Gastroesophageal sphincter (tissue), 4 donors: Measurements from ENCODE around the gene LAMA3. TPM values are rescaled to one million over a fixed set of nuclear protein-coding genes. Genes with fewer than 3 reads are reported as not detected.
A peak's percentile ranks its signal among the peaks of the same experiment; 100 is the strongest.

ENCODE experiments used
- ATAC-seq: fragments of 150-250 bp; one replicate; pipeline ENCODE4 v1.9.1; 2016; ENCODE audit warnings: mild to moderate bottlenecking, moderate library complexity
- H3K27ac ChIP-seq, 4 donors: fragments of 200-600 bp; sonication (generic) in 3 of 4; 1 replicate in 3 of 4; 2 replicates in 1 of 4; pipeline ENCODE4 v1.5.1; 2016 to 2019
- H3K27me3 ChIP-seq: fragments of 200-600 bp; sonication (generic); one replicate; pipeline ENCODE4 v1.5.1; 2019
- H3K36me3 ChIP-seq, 2 donors: fragments of 200-600 bp; sonication (generic); one replicate each; pipeline ENCODE4 v1.5.1; 2019; ENCODE audit warnings: control low read depth in 1 of 2
- H3K4me1 ChIP-seq, 3 donors: fragments of 200-600 bp; sonication (generic); 1 replicate in 2 of 3; 2 replicates in 1 of 3; pipeline ENCODE4 v1.5.1; 2016 to 2019; ENCODE audit warnings: control low read depth in 2 of 3
- H3K4me3 ChIP-seq, 2 donors: fragments of 200-600 bp; sonication (generic); one replicate each; pipeline ENCODE4 v1.5.1; 2019; ENCODE audit warnings: mild to moderate bottlenecking in 1 of 2, moderate library complexity in 1 of 2
- H3K9me3 ChIP-seq, 3 donors: fragments of 200-600 bp; sonication (generic); one replicate each; pipeline ENCODE4 v1.5.1; 2017 to 2019; ENCODE audit warnings: control low read depth in 2 of 3
- CTCF ChIP-seq, 4 experiments: fragments of 200-600 bp in 2 of 4; fragments of 450-650 bp in 2 of 4; sonication (generic) in 1 of 4; IDR thresholded peaks; one replicate each; pipeline ENCODE4 v1.5.1; 2017 to 2019; ENCODE audit warnings: antibody characterized with exemption in 4 of 4, mild to moderate bottlenecking in 2 of 4, moderate library complexity in 2 of 4
- EP300 ChIP-seq: sonication (generic); formaldehyde crosslinking; IDR thresholded peaks from one replicate; pipeline ENCODE4 v1.6.1; 2017; ENCODE audit warnings: antibody characterized with exemption, mild to moderate bottlenecking
- POLR2A ChIP-seq, 2 donors: fragments of 450-650 bp; IDR thresholded peaks; one replicate each; pipeline ENCODE4 v1.6.1; 2017; ENCODE audit warnings: antibody characterized with exemption in 2 of 2, mild to moderate bottlenecking in 2 of 2, moderate library complexity in 1 of 2
- POLR2AphosphoS5 ChIP-seq: sonication (generic); formaldehyde crosslinking; IDR thresholded peaks from one replicate; pipeline ENCODE4 v1.6.1; 2017; ENCODE audit warnings: antibody characterized with exemption
- WGBS, 2 donors: methylation state at CpG; one replicate each; pipeline ENCODE4 v1.1.5; 2018; ENCODE audit warnings: low coverage in 1 of 2; 5-methylcytosine and 5-hydroxymethylcytosine counted together
- total RNA-seq, 4 donors: library from RNA; depleted of rRNA; stranded (reverse); fragments of >200 nt; gene quantifications; one replicate each; pipeline ENCODE4 v1.1.0, GENCODE V29; 2016

Gene LAMA3
- total RNA-seq, 4 donors from 2014 or later, result 8.3 to 13.5 (median 9.5) TPM

DNA sequence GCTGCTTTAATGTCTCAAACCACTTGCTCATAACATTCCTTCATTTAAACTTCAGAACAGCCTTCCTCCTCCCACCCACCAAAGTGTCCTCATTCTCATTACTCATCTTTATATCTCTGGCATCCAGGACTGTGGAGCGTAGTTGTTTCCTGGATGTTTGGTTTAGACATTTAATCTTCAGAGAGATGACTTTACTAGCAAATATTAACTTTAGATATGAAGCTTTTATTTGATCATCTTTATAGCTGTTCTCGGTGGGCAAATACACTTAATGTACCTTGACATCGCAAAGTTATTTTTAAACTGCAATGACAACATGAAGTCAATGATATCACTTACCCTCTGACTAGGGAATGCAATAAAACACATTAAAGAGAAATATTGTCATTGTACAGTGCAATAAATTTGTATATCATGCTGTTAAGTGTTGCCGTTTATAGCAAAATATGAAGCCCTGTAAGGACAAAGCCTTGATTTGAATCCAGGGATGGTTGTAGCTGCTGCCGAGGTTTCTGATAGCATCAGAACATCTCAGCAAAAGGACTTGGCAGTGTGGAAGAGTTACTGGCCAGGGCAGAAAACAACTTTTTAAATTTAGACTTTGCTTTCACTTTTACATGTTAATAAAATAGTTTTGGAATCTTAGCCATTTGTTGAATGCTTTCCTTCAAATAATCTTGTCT is 4.6 kb upstream of the LAMA3 start:
- ATAC-seq, result no peak
- no peak overlapping the region for H3K4me3 ChIP-seq
- H3K9me3 ChIP-seq, result no peaks in the 10 kb centered on the region
- H3K27ac ChIP-seq, result no peak overlapping the region
- peaks cover 7% of the 10 kb centered on the region for H3K27me3 ChIP-seq
- 30 to 43% methylated on average over 5 of the region's 5 CpGs for WGBS, 2 donors
- TF ChIP-seq POLR2A (IDR thresholded peaks at IDR 0.05), result no peak
- TF ChIP-seq CTCF (IDR thresholded peaks at IDR 0.05), result no peak
- TF ChIP-seq POLR2AphosphoS5, result no peak
- no peak for TF ChIP-seq EP300
- H3K36me3 ChIP-seq, result no peaks in the 10 kb centered on the region
- peaks cover 0 to 21% (median 6%) of the 10 kb centered on the region in 3 donors for H3K4me1 ChIP-seq

DNA sequence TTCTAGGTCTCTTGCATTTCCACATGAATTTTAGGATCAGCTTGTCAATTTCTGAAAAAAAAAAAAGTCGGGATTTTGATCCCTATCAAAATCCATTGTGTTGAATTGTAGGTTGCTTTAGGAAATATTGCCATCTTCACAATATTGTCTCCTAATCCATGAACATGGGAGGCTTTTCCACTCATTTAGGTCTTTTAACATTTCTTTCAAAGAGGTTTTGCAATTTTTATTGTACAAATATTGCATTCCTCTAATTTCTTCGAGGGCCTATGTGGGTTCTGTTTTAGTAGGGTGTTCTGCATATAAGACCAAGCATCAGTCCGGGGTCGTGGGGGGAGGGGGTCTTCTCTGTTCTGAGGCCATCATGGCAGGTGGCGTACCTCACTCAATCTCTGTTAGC is 725 bp upstream of the LAMA3 start:
- Histone ChIP-seq H3K4me1 (peaks cover 0 to 30% (median 6%) of the 10 kb centered on the region in 3 donors), H3K27me3 (peaks cover 11% of the 10 kb centered on the region), H3K9me3 (no peaks in the 10 kb centered on the region), H3K27ac (peak overlapping the region in 2 of 4 donors; percentile 73 to 74), H3K4me3 (peak overlapping the region in 1 of 2 donors; percentile 80), H3K36me3 (no peaks in the 10 kb centered on the region)
- 33 to 58% methylated on average over 4 to 5 of the region's 5 CpGs for WGBS, 2 donors
- TF ChIP-seq CTCF (IDR thresholded peaks at IDR 0.05), result no peak
- TF ChIP-seq POLR2AphosphoS5, result no peak
- TF ChIP-seq EP300, result no peak
- TF ChIP-seq POLR2A (IDR thresholded peaks at IDR 0.05), result no peak
- ATAC-seq, result no peak

GRCh38 chr18:23689616-23690504 is 607 bp downstream of the LAMA3 start:
- Histone ChIP-seq H3K4me1 (peaks cover 0 to 26% (median 6%) of the 10 kb centered on the region in 3 donors), H3K9me3 (no peaks in the 10 kb centered on the region), H3K27ac (peak overlapping the region in 3 of 4 donors; percentile 67 to 74 (median 73)), H3K4me3 (peak overlapping the region; percentile 44 to 80), H3K36me3 (no peaks in the 10 kb centered on the region), H3K27me3 (peaks cover 11% of the 10 kb centered on the region)
- 20% methylated on average over 1 of the region's 85 CpGs; no CpG with 5 or more reads in 1 of the 2 donors for WGBS, 2 donors
- ATAC-seq, result peak; percentile 34
- no peak for TF ChIP-seq POLR2AphosphoS5
- peak in 1 of 2 donors; percentile 24 for TF ChIP-seq POLR2A (IDR thresholded peaks at IDR 0.05)

DNA sequence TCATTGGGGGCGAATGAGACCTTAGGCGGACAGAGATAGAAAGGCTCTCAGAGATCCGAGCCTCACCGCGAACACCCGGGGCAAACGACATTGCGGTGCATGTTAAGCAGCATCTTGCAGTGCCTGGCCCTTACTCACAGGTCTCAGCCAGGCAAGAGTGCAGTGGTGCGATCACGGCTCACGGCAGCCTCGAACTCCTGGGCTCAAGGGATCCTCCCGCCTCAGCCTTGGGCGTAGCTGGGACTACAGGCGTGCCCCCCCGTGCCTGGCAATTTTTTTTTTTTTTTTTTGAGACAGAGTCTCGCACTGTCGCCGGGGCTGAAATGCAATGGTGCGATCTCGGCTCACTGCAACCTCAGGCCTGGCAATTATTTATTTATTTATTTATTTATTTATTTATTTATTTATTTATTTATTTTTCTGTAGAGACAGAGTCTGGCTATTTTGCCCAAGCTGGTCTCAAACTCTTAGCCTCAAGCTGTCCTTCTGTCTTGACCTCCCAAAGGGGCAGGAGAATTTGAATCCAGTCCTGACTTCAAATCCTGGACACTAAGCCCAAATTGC is 1.3 kb downstream of the LAMA3 start:
- ATAC-seq, result no peak
- Histone ChIP-seq H3K36me3 (no peaks in the 10 kb centered on the region), H3K9me3 (no peaks in the 10 kb centered on the region), H3K27me3 (peaks cover 11% of the 10 kb centered on the region), H3K4me3 (peak overlapping the region in 1 of 2 donors; percentile 80), H3K4me1 (peaks cover 0 to 23% (median 6%) of the 10 kb centered on the region in 3 donors), H3K27ac (peak overlapping the region in 1 of 4 donors; percentile 74)
- TF ChIP-seq POLR2A (IDR thresholded peaks at IDR 0.05) (no peak), CTCF (IDR thresholded peaks at IDR 0.05) (no peak), POLR2AphosphoS5 (no peak), EP300 (no peak)
- WGBS, 2 donors, result 82 to 93% methylated on average over 5 to 8 of the region's 21 CpGs

DNA sequence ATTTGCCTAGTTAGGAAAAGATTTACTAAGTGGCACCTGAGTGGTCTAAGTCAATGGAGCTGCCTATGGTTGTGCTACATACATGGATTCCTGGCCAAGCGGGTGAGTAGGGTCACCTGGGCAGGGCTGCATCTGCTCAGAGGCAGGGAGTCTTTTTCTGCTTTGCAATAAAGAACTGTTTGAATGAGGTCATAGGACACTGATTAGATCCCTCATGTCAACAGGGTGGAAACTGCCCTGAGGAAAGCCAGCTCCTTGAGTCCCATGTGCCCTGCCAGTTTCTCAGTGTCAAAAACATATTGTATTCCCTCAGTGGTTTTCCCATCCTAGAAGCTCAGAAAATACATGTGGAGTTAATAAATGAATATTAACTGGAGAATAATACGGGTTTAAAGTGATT is 4.6 kb downstream of the LAMA3 start:
- no peak overlapping the region for H3K27ac ChIP-seq
- 78 to 100% methylated on average over 1 to 2 of the region's 2 CpGs for WGBS, 2 donors
- H3K36me3 ChIP-seq, result no peaks in the 10 kb centered on the region
- no peak for TF ChIP-seq POLR2AphosphoS5
- no peak for TF ChIP-seq EP300
- no peak for TF ChIP-seq POLR2A (IDR thresholded peaks at IDR 0.05)
- no peak for TF ChIP-seq CTCF (IDR thresholded peaks at IDR 0.05)
- H3K27me3 ChIP-seq, result peaks cover 7% of the 10 kb centered on the region
- no peaks in the 10 kb centered on the region for H3K9me3 ChIP-seq
- ATAC-seq, result no peak
- peaks cover 0 to 17% (median 3%) of the 10 kb centered on the region in 3 donors for H3K4me1 ChIP-seq
- no peak overlapping the region for H3K4me3 ChIP-seq
